ENCODE data around the gene SASH1.
A peak's percentile ranks its signal among the peaks of the same experiment; 100 is the strongest.

The SASH1 gene

DNA sequence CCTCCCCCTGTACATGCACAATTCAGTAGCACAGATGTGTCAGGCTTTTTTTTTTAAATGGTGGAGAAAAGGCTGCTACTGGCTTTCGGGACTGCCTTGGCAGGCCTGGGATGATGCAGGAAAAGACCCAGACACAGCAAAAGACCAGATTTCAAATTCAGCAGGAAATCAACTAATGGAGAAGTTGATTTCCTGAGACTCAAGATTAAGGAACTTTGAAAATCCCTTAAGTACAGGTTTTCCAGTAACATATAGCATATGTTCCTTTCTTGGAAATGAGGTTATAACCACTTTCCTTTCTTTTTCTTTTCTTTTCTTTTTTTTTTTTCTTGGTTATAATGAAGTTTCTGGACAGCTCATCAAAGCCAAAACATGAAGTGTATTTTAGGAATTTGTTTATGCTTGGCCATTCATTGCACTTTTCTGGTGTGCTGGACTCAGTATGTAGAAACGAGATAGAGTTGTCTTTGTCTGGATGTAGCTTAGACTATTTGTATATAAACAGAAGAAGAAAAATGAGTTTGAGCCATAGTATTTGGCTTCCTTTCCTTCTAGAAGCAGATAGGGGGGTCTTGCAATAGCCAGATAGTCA lies 119.4 kb downstream of the SASH1 start:
- no peak for DNase-seq

DNA sequence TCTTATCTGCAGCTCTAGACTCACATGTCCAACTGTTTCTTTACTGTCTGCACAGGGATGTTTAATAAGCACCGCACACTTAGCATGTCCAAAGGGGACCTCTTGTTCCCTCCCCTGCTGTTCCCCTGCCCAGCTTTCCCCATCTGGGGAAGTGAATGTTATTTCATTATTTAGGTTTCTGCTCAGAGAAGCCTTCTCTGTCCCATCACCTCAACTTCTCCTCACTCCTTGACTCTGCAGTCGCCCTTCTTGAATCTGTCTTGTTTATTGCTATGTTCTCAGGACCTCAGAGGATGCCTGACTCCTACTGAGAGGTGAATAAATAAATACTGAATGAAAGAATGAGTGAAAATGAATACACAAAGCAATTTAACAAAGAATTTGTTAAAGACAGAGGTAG lies 121.0 kb downstream of the SASH1 start:
- DNase-seq = no peak

DNA sequence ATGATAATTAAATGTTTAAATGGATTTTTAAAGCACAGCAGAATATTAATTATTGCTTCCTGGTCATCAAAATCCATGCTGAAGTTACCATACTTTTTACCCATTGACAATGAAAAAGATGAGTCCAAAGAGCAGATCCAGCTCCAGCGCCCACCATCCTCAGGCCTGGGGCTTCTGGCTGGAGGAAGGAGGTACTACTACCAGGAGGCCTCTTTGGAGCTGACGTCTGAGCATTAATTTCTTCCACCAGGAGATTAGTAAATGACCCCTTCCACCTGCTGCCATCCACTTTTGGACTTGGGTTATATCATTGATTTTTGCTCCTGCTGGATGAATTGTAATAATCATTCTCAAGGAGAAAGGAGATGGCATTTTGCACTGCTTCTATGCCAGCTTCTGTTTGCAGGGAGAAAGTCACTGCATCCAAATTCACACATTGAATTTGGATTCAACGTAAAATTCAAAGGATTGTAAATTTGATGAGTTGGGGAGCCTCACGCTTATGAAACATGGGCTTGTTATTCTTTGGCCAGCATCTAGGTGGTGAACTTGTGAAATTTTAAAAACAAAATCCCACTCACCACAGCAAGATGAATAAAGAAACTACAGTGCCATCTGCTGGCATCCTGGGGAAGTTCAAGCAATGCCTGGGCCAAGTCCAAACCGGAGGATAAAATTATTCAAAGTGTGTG lies 121.8 kb downstream of the SASH1 start:
- peak; percentile 82 for DNase-seq

DNA sequence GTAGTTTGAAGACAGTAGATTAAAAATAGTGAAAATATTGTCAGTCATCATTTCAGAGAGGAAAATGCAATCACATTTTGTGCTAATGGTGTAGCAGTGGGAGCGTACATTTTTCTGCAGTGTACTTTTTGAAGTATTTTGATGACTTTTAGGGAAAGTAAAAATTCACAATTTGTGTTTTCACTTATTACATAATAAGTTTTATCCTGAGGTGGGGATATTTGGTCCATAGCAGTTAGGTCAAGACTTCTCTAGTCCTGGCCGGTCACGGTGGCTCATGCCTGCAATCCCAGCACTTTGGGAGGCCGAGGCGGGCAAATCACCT lies 122.3 kb downstream of the SASH1 start:
- no peak for DNase-seq

DNA sequence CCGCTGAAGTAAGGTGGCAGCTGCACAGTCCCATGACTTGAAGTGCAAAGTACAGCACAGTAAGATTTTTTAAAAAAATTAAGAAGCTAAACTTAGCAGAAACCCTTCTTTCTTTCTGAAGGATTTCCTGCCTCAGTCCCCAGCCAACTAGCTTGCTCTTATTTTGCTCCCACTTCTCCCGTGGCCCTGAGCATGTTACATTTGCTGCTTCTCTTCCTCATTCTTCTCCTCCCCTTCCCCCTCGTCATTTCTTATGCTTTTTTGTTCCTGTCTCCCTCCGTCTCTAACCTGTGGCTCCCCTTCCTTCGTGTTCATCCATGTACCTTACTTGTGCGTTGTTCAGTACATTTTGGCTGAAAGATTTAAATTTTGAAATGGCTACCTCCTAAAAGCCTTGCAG lies 123.0 kb downstream of the SASH1 start:
- peak; percentile 5 for DNase-seq

DNA sequence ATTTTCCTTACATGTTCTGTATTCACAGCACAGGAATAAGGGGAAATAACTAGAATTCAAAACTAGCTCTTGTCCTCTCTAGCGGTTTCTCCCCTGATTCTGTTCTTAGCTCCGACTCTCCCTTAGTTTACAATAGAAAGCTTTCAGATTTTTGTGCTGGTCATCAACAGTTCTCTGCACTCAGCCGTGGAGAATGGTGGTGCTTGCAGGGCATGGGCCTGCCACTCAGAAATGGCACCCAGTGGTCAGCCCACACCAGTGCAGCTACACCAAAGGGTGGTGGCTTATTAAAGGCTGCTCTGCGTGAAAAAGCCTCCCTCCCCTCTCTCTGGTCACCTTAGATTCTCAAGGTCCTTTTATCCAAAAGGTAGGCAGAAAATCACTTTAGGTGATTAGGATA lies 123.5 kb downstream of the SASH1 start:
- DNase-seq = no peak

DNA sequence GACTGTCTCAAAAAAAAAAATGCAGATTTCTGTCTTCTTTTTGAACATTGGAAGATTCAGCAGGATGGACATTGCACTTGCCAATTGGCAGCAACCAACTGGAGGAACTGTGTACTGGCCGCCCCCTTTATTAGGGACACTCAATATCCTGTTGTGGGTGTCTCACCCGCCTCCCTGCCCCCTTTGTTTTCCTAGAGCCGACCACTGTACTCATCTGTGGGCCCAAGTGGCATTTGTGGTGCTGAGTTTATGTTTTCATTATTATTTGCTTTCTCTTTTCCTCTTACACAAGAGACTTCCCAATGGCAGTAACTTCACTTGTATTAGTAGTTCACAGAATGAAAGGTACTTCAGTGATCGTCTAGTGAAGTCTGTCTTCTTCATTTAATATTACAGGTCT lies 125.3 kb downstream of the SASH1 start:
- no peak for DNase-seq

DNA sequence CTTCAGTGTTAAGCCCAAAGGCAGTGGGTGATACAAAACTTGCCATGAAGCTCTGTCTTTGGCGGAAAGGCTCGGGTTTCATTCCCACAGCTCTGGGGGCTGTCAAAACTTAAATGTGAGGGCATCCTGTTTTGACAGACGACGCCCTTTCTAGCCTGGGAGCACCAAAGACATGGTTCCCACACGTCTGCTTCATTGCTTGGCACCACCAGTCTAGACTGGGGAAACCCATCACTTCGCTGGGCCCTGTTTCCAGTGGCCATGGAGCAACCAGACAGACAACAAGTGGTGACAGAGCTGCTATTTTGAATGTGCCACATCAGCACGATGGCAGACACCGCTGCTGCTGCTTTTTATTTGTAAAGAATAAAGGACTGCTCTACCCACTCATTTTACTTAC lies 127.5 kb downstream of the SASH1 start:
- no peak for DNase-seq

DNA sequence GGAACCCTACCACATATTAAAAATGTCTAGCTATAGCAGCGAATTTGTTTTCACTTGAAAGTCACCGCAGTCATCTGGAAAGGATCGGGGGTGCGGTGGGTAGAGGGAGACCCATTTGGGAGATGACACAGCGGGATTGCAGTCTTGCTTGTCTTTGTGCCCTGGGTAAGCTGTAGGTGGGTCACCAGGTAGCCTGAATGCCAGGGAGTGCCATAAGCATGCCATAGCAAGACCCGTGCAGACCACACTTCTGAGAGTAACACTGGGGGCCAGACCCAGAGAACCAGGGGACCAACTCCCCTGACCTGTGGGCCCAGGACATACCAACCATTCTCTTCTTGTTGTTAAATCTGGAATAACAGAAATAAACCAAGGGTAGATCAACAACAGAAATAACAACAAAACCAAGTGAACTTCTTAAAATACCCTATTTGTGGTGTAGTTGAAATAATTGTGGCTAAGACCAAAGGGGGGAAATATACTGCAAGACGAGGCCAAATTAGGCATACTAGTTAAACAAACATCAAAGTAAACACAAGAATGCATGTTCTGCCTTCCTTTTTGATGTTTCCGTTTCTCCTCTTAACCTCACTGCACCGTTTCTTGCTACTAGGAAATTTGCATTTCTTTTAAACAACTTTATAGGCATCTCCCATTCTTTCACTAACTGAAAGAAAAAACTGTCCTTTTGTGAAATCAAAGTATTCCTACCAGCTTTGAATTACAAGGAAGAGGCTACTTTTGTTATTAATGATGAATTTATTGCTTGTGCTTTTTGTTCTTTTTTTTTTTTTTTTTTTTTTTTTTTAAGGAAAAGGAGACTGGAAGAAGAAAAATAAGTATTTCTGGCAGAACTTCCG lies 128.2 kb downstream of the SASH1 start:
- DNase-seq = no peak

DNA sequence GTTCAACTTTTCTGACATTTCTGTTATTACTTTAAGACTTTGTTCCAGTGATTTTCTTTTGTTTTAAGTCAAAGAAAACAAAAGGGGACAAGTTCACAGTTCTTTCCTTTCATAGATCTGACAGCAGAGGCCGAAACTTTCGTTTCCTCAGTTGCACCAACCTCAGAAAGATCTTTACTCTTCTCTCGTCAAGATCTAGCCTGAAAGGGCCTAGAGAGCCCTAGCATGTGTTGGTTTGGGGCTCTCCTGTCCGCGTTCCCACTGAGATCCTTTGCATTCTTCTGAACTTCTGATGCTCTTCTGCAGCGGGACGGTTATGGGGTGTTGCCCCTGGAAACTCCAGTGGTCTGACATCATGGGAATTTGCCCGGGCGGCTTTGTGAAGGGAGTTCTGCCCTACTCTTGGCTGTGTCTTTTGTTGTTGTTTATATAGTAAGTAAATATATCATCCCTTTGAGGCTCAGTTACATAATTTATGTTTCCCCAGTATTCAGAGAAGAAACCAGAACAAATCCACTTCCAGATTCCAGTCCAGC lies 129.1 kb downstream of the SASH1 start:
- DNase-seq = no peak

DNA sequence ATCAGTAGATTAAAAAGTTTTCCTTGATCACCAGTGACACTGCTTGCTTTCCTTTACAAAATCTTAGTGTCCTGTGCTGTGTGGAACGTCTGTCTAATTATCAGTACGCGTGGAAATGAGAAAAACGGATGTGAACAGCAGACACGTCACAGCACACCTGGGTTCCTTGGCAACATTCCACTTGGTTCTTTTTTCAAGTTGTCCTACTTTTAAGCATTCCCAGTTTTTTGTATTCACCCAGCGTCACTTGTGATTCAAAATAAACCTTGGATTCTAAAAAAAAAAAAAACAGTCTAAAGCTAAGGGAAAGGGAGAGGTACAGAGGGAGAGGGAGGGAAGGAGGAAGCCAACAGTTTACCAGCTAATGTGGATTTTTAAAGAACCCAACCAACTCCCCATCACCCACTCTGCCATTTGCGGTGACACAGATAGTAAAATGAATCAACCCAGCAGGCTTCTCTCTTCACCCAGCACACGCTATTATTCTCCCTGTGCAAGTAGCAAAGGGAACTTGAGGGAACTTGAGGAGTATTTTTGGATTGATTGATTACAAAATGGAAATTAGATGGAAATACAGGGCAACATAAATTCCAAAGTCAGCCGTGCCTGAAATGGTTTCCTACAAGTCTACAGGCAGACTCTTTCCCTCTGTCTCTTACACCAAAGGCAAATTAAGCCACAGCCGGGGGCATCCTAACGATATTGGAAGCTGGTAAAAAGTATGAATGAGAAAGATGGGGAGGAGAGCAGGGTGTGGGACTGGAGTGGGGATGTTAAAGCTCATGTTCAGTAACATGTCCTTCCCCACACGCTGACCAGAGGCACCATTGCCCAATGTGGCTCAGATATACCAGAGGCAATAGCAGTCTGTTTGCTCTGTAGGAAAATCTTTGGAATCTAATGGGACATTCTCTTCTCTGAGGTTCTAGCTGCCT lies 129.8 kb downstream of the SASH1 start:
- no peak for DNase-seq

DNA sequence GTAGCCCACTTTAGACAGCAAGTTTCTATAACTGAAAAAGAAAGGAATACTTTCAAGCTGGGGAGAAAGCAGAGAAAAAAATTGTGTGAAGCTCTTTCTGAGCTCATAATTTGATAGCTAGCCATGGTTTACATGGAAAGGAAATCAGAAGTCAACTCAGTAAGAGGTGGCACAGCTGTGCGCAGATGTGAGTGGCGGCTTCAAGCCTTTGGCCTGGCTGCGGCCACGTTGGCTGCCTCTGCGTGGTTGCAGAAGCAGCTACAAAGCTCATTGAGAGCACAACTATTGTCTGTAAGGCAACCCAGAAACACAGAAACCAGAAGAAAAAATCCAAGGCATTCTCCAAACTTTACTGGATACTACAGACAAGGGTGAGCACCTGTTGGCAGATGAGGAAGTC lies 136.9 kb downstream of the SASH1 start:
- DNase-seq = no peak

DNA sequence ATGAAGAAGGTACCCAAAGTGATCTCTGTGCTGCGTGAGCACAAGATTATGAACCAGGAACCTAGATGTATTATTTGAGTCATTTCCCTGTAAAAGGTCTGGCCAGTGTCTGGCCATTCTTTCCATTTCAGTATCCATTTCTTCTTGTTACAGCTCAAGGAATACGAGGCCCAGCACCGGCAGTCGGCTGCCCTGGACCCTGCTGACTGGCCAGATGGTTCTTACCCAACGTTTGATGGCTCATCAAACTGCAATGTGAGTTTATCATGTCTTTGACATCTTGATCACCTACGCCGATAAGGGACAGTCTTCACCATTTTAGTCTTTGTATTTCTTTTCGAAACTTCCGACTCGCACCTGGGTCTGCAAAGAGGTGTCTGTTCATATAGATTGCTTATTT lies 144.8 kb downstream of the SASH1 start:
- DNase-seq = no peak

DNA sequence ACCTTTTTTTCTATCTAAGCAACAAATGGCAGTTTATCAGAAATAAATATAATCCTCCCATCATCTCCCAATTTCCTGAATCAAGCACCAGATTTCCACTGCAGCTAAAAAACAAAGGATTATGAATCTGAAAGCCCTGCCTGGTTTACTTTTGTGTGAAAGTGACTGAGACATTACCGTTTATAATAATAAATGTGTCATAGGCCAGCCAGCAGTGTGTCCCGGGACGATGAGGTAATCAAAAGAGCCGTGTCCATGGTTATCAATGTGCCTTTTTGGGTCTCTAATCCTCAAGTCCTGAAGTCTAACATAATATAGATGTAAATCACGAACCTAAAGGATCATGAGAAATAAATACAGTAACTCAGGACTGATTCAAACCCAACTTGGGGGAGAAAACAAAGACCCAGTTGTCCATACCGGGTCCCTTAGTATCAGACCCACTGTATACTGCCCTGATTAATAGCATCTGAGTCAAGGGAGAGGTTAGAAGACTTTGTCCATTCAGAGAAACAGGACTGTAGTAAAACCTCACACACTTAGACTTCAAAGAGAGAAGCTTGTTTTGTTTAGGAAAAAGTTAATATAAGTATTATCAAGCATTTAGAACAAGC lies 149.1 kb downstream of the SASH1 start:
- no peak for DNase-seq

DNA sequence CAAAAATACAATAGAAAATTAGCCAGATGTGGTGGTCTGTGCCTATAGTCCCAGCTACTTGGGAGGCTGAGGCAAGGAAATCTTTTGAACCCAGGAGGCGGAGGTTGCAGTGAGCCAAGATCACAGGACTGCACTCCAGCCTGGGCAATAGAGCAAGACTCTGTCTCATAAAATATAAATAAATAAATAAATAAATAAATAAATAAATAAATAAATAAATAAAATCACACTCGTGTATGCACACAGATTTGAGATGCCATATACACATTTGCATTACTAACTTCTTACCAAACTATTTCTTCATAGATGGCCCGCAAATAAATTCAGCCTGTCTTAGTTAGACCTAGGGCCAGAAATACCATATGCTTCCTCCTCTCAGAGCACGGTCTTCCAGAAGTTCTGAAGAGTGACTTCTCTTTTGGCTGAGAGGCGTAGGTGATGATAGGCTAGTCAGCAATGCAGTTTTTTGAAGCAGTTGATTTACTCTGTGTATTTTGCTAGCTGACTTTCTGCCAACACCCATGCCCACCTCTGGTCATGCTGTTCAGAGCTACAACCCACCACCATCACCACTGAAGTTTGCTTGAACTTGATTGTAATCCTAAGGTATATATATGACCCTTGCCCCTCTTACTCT lies 150.1 kb downstream of the SASH1 start:
- no peak for DNase-seq

DNA sequence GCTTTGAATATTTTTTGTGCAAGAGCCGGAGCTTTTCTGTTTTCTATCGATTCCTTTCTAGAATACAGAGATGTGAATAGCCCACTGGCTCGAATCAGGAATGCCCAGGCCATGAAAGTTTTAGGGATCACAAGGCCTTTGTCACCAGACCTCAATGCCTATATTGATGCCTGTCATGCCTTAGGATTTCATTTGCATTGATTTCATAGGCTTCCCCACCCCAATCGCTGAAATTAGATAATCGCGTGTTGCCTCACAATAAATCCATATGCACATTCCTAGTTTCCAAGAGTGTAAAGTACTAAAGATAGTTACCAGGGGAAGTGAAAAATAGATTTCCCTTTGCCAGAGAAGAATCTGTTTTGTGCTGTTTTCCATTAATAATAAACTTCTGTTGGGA lies 150.8 kb downstream of the SASH1 start:
- no peak for DNase-seq

DNA sequence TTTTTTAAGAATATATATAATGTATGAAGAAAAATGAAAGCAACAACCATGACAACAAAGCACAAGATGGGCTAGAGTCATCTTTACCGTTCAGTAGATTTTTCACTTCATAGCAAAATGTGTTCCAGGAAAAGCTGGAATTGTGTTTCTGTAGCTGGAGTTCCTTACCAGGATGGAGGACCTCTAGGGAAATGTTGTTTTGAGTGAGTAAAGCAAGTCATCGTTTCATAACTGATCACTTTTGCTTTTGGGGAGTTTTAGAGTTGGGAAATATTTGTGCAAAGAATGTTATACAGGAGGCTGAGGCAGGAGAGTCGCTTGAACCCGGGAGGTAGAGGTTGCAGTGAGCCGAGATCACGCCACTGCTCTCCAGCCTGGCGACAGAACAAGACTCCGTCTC lies 151.6 kb downstream of the SASH1 start:
- DNase-seq = no peak

DNA sequence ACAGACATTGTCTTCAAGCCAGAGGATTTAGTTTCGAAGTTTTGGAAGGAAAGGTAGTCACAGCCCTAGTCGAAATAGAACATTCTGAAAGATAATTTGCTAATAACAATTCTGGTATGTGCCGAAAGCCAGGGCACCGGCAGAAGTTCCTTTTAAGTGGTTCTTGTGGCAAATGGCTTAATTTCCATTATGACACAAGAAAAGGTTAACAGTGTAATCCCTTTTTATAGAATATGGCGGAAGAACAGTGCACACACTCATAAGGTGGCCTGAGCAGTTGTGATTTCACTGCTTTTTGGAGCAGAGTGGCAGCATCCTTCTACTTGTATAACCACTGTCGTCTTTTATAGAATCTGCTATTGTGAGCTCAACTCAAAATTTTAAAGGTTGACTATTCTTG lies 152.4 kb downstream of the SASH1 start:
- no peak for DNase-seq

DNA sequence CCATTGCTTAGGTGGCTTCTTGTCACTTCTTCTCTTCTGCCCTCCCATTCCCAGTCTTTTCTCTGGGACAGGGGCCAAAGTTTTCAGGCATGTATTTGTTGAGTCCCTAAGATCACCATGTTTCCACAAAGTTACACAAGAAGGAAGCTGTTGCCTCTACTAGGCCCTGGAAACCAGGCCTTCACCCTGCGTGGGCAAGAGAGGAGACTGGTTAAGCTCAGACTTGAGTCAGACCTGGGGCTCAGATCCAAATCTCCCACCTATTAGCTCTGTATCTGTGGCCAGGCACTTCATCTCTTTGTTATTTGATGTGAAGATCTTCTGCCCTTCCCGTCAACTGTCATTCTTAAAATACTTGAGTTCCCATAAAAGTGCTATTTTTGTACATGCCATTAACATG lies 154.6 kb downstream of the SASH1 start:
- no peak for DNase-seq

DNA sequence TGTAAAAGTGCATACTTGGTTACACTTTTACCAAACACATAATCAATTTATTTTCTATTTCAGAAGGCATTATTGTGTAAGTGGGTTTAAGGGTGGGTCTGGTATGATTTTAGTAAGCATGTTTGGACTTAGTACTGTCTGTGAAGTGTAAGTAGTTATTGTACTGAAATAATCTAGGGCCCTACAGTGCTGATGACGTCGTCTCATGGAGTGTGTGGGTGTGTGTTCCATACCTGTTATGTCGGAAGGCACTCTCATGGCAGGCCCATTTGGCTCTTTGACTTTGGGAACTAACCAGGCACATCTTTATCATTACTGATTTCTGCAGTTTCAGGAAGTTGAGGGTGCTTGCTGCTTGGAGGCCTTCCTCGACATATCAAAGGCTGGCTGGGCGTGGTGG lies 155.1 kb downstream of the SASH1 start:
- DNase-seq = no peak

DNA sequence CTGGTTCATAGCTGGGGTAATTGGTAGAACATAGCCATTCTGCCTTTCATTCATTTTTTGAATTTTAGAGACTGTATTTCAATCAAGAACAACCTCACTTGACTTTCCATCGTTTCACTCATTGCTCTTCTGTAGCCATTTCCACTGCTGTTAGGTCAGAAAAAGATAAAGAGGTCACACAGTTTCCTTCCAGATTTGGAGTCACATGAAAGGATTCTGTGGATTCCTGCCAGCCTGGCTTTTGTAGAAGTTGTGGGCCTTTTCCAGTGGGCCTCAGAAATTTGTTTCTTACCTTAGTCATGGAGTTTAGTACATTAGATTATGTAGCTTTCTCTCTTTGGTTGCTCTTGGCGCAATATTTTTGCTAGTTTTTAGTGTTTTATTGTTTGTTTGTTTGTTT lies 157.8 kb downstream of the SASH1 start:
- no peak for DNase-seq

DNA sequence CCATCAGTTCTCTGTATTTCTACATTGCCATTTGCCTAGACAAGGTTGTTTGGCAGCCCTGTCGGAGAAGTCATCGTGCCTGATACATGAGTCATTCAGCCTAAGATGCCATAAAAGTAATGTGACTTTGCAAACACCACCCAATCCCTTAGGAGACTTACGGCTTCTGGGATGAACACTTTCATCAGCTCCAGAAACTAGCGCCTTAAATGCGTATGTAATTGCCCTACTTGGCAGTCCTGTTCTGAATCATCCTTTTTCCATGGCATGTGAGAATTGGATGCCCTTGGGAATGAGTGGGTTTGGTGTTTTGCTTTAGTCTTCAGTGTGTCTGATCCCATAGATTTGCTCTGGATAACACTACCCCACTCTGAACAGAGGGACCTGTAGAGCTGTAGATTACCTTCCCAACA lies 158.5 kb downstream of the SASH1 start:
- no peak for DNase-seq
